Spleen (tissue), 7 donors: ENCODE results near the gene MAP2.

ENCODE experiments used
- CTCF ChIP-seq, 11 experiments: fragments of 200-600 bp in 7 of 11; fragments of 450-650 bp in 4 of 11; sonication (generic) in 4 of 11; IDR thresholded peaks in 8 of 11; conservative IDR thresholded peaks in 3 of 11; 1 replicate in 7 of 11; 2 replicates in 4 of 11; pipeline versions ENCODE4 v1.4.0 to v1.8.0; 2016 to 2021; ENCODE audit warnings: antibody characterized with exemption in 11 of 11, inconsistent platforms in 4 of 11, mild to moderate bottlenecking in 1 of 11
- POLR2AphosphoS5 ChIP-seq, 3 donors: sonication (generic); formaldehyde crosslinking; IDR thresholded peaks; one replicate each; pipeline ENCODE4 v1.5.1; 2017; ENCODE audit warnings: antibody characterized with exemption in 3 of 3
- donor health status: DM: no; HTN: no; CAD: no; lungs with moderate emphysema.
- donor health status: DM: no; HTN: no; CAD: no.
- donor health status: DM: no; HTN: no; CAD: no.

GRCh38 chr2:209519906-209520305, 96.1 kb downstream of the MAP2 start:
- no peak for TF ChIP-seq CTCF (IDR thresholded peaks at IDR 0.05 in 8 of 11, conservative IDR thresholded peaks at IDR 0.05 in 3 of 11)
- TF ChIP-seq POLR2AphosphoS5 (IDR thresholded peaks at IDR 0.05): no peak
